22Rv1 (cell line): ENCODE results near the gene TFF3.

Source experiments
- H3K27ac ChIP-seq: fragments of 450-650 bp; 2 replicates; pipeline ENCODE4 v1.5.1; 2017
- ZFX ChIP-seq: fragments of 450-650 bp; IDR thresholded peaks from 2 replicates; pipeline ENCODE4 v1.6.1; 2017; ENCODE audit warnings: antibody characterized with exemption, borderline replicate concordance
- TF ChIP-seq, protein P1 (sequence below): fragments of 450-650 bp; IDR thresholded peaks from 2 replicates; pipeline ENCODE4 v1.5.1; 2017; ENCODE audit warnings: mild to moderate bottlenecking

TFF3 gene

GRCh38 chr21:42331660-42332059 is 16.5 kb upstream of the TFF3 start:
- no peak overlapping the region for H3K27ac ChIP-seq
- TF ChIP-seq, protein P1, sequence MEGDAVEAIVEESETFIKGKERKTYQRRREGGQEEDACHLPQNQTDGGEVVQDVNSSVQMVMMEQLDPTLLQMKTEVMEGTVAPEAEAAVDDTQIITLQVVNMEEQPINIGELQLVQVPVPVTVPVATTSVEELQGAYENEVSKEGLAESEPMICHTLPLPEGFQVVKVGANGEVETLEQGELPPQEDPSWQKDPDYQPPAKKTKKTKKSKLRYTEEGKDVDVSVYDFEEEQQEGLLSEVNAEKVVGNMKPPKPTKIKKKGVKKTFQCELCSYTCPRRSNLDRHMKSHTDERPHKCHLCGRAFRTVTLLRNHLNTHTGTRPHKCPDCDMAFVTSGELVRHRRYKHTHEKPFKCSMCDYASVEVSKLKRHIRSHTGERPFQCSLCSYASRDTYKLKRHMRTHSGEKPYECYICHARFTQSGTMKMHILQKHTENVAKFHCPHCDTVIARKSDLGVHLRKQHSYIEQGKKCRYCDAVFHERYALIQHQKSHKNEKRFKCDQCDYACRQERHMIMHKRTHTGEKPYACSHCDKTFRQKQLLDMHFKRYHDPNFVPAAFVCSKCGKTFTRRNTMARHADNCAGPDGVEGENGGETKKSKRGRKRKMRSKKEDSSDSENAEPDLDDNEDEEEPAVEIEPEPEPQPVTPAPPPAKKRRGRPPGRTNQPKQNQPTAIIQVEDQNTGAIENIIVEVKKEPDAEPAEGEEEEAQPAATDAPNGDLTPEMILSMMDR, result no peak
- no peak for TF ChIP-seq ZFX

DNA sequence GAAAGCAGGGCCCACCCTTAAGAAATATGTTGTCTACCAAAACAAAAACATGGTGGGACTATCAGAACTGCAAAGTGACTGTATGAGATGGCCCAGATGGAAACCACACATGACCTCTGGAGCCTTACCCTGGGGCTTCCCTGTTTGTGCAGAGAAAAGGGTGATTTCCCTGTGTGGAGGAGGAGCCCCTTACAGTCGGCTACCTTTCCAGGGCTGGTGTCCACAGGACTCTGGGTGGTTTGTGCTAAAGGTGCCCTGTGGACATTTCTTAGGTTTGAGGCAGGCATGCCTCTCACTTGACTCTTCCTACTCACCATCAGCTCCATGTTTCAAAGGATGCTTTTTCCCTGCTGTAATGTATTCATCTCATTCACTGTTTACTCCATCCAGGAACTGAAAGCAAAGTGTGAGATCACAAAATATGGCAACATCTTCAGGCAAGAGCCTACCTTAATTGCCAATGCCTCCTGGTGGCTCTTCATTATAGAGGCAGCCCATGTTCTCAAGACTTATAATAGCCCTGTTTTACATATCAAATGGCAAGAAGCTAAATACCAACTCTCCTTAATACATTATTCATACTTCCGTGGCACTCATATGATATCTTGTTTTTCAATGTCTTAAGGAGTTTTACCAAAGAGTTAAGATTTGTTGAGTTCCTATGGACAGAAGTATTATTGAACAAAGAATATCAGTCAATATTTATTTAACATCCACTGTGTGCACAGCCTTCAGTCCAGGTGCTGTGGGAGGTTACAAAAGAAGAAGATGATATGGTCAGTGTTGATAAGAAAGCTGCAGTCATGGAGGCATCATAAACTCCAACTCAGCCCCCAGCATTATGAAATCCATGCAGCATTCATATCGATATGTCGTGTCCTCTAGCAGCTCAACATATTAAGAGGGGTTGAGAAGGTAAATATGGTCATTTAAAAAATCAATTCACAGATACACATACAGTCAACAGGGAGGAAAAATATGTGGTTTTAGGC is 15.5 kb upstream of the TFF3 start:
- H3K27ac ChIP-seq, result no peak overlapping the region
- no peak for TF ChIP-seq ZFX

DNA sequence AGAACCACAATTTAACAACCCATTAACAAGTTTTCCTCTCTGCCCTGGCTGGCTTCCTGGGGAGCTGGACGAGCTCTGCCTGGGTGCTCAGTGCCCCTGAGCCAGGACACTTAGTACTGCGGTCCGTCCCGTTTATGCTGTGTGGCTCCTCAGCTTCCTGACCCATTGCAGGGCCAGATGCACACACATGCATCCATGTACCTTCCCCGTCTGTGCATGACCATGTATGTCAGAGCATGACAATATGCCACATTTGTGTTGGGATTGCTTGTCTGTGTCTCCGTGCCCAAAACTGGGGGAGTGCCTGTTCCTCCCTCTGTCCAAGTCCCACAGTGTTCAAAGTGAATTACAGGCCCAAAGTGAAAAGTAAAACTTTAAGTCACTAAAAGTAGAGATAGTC is 9.7 kb upstream of the TFF3 start:
- no peak overlapping the region for H3K27ac ChIP-seq
- TF ChIP-seq ZFX, result no peak
- TF ChIP-seq, protein P1, result no peak

DNA sequence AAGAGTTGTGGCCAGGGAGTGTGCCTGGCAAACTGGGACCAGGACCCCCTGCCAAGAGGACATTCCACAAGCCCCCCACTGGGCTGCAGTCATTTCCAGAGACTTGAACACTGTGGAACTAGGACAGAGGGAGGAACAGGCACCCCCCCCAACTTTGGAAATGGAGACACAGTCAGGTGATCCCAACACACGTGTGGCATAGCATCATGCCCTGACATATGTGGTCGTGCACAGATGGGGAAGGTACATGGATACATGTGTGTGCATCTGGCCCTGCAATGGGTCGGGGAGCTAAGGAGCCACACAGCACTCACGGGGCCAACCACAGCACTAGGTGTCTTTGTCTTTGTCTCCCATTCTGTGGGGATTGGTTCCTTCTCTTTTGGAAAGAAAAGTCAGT is 6.6 kb upstream of the TFF3 start:
- H3K27ac ChIP-seq, result no peak overlapping the region
- TF ChIP-seq, protein P1, result no peak
- TF ChIP-seq ZFX, result no peak

DNA sequence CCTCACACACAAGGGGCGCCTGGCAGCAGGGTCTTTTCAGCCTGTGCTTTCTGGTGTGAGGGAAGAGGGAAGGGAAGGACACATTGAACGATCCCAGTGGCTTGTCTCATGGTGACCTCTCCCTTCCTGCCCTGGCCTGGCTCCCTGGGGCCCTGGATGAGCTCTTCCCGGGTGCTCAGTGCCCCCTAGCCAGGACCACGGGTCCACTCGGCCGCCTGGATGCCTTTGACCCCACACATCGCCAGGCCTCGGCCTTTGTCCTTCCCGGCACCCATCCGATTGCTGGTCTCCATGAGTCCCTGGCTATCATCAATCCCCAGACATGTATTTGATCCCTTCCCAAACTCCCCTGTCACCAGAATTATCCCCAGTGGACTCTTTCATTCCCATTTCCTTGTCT is 6.0 kb upstream of the TFF3 start:
- H3K27ac ChIP-seq, result no peak overlapping the region
- no peak for TF ChIP-seq ZFX
- TF ChIP-seq, protein P1, result no peak

GRCh38 chr21:42320791-42321190 is 5.6 kb upstream of the TFF3 start:
- TF ChIP-seq, protein P1, result no peak
- no peak for TF ChIP-seq ZFX

GRCh38 chr21:42319851-42320572 is 4.8 kb upstream of the TFF3 start:
- H3K27ac ChIP-seq, result no peak overlapping the region
- TF ChIP-seq ZFX, result no peak
- TF ChIP-seq, protein P1, result no peak

More at GRCh38 chr21:42320791-42321190, 5.6 kb upstream of the TFF3 start:
- no peak overlapping the region for H3K27ac ChIP-seq
